Bronchial epithelial cell (primary cell): ENCODE data around the gene SETD5. TPM values are rescaled to one million over a fixed set of nuclear protein-coding genes. Genes with fewer than 3 reads are reported as not detected.

Experiments
- DNase-seq: peaks from one replicate; pipeline ENCODE4 v3.0.0-alpha.2; 2010; ENCODE audit warnings: low read depth
- FAIRE-seq: peaks from 2 replicates; lab custom pipeline; 2011; peaks lifted over from hg19 to GRCh38; lab: Jason Lieb, UNC
- H3K27me3 ChIP-seq: 2 replicates; pipeline ENCODE4 v1.5.1; 2011; ENCODE audit warnings: low read length; ENCODE audit not compliant: control insufficient read depth, insufficient read depth
- H3K36me3 ChIP-seq: 2 replicates; pipeline ENCODE4 v1.5.1; 2011; ENCODE audit warnings: low read length; ENCODE audit not compliant: control insufficient read depth, insufficient read depth
- H3K4me3 ChIP-seq: 2 replicates; pipeline ENCODE4 v1.5.1; 2011; ENCODE audit warnings: mild to moderate bottlenecking, low read depth, low read length, control low read depth
- CTCF ChIP-seq: IDR thresholded peaks from 2 replicates; pipeline ENCODE4 v1.5.1; 2011; ENCODE audit warnings: mild to moderate bottlenecking, moderate library complexity, low read length, control low read depth, inconsistent platforms; ENCODE audit not compliant: insufficient read depth, severe bottlenecking
- total RNA-seq: library from RNA; depleted of rRNA; stranded (reverse); fragments of >200 nt; gene quantifications from 2 replicates; pipeline ENCODE4 v1.2.1, GENCODE V29; 2014

The SETD5 gene
- total RNA-seq, 1 donor from 2014 or later, result 53.7 TPM

GRCh38 chr3:9525078-9525477 is 127.7 kb downstream of the SETD5 start:
- FAIRE-seq, result no peak
- no peak for TF ChIP-seq CTCF
- Histone ChIP-seq H3K4me3 (no peak overlapping the region), H3K36me3 (no peaks in the 10 kb centered on the region), H3K27me3 (no peaks in the 10 kb centered on the region)
- DNase-seq, result no peak

Other genes starting within 250 kb of the SETD5 start
- gene SRGAP3, start 148.0 kb upstream of the SETD5 start, total RNA-seq, result 16.5 and 30.5 TPM in 2 replicates
- 68.2 and 74.5 TPM in 2 replicates for gene THUMPD3, start 34.6 kb upstream of the SETD5 start, total RNA-seq
- not detected in 2 replicates for gene LHFPL4, start 156.2 kb downstream of the SETD5 start, total RNA-seq